ENCODE measurements around the gene LRRC28.

DNA sequence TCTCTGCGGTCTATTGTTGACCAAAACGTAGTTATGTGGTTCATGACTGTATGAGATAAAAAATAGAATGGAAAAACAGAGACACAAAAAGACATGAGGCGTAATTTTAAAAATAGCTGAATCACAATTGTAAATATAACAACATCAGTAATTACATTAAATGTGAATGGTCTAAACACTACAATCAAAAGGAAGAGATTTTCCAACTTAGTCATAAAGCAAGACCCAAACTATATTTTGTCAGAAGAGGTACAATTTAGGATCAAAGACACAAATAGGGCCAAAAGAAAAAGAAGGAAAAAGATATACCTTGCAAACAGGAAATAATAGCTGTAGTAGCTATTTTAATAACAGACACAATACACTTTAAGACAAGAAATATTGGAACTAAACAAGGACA lies 61.5 kb downstream of the LRRC28 start:
- TF ChIP-seq EZH2 (IDR thresholded peaks at IDR 0.05; ENCODE audit: borderline replicate concordance, insufficient read depth, low read length, poor library complexity, severe bottlenecking) (no peak), EP300 (conservative IDR thresholded peaks at IDR 0.05; ENCODE audit: poor library complexity, severe bottlenecking) (no peak)

Measured in neural cell (in vitro differentiated cells).